ENCODE measurements around the gene ADARB2.

GRCh38 chr10:1474376-1475097 is 262.8 kb downstream of the ADARB2 start:
- TF ChIP-seq POLR2A (IDR thresholded peaks at IDR 0.05) (no peak), POLR2AphosphoS5 (IDR thresholded peaks at IDR 0.05) (no peak), CTCF (IDR thresholded peaks at IDR 0.05) (no peak)

All from suprapubic skin (tissue), 4 donors.